Measurements from ENCODE around the gene CADM1.

CADM1 gene

DNA sequence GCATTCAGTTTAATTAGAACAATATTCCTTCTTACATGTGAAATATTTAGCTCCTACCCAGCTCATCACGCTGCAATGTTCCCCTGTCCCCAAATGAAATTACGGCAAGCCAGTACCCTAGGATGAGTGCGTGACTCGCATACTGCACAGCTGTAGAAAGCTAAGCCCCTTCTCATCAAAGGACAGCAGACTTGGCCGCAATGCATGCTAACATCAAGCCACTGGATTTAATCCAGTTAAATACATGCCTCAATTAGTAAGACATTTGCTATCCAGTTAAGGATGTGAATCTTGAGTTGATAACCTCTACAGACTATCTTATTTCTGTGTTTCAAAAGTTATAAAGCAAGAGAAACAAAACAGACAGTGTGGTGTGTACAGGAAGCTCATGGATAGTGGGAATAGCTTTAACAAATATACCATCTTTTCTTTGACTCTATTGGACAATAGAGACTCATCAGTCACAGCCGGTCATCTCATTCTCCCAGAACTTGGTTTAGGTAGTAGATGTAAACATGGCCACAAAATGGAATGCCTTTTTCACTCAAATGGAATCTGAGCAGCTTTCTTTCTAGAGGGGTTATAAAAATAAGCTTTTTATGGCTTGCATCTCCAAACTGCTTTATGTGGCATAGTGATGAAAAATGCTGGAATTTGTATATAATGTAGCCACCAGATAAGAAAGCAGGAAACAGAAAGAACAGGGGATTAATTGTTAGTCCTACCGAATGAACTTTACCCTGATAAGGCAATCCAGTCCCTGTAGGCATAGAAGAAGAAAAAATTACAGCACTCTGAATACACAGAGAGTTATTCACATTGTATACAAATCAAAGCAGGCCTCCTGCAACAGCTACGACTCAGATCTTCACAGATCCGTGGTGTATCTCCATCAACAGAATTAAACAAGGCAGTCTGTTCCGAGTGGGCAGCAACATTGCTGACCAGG, 224.1 kb downstream of the CADM1 start:
- no peak for DNase-seq (ENCODE audit: low read depth)

DNA sequence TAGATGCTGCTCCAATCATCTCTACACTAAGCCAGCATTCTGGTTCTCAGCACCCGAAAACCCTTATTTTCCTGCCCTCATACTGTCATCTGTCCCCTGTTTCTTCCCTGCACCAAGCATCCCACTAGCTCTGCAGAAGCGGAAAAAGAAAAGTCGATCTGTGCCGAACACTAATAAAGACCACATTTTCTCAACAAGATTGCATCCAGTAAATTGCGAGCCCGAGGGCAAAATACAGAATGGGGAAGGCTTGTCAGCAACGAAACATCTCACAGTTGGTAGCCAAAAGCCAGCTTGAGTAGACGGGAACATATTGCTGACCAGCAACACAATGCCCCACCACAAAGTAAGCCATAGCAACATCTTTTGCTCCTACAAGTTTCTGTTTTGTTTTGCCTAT, 227.4 kb downstream of the CADM1 start:
- DNase-seq (ENCODE audit: low read depth) = no peak

DNA sequence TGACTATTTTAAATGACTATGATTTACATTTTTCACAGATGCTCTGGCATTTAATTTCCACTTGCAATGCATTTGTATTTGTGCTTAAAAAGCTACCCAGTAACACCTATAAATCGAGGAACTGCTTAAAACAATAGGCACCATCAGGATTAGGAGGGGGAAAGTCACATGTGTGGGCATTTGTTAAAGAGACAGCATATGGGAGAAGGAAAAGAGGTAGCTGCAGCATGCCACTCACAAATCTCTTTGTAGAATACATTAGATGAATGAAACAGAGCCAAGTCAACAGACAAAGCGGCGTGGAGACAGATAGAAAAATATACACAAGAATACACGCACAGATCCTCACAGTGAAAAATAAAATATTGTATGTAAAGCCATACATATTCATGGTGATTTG, 228.0 kb downstream of the CADM1 start:
- no peak for DNase-seq (ENCODE audit: low read depth)

GRCh38 chr11:115275045-115275444, 229.2 kb downstream of the CADM1 start:
- no peak for DNase-seq (ENCODE audit: low read depth)

GRCh38 chr11:115272925-115273324, 231.3 kb downstream of the CADM1 start:
- no peak for DNase-seq (ENCODE audit: low read depth)

DNA sequence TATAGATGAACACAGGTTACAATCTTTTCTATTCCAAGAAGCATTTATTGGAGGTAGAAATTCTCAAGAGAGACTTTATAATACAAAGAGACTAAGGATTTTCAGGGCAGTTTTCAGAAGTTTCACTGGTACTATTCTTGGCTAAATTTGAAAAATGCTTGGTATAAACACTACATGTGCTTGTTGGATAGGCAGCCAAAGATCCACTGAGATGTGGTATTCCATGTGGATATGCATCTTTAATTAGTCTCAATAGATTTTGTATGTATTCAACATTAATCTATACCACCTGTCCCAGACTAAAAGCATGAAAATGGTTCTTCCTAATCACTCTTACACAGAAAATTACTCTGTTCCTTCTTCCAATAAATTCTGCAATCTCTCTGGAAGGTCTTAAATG, 232.6 kb downstream of the CADM1 start:
- DNase-seq (ENCODE audit: low read depth) = no peak

DNA sequence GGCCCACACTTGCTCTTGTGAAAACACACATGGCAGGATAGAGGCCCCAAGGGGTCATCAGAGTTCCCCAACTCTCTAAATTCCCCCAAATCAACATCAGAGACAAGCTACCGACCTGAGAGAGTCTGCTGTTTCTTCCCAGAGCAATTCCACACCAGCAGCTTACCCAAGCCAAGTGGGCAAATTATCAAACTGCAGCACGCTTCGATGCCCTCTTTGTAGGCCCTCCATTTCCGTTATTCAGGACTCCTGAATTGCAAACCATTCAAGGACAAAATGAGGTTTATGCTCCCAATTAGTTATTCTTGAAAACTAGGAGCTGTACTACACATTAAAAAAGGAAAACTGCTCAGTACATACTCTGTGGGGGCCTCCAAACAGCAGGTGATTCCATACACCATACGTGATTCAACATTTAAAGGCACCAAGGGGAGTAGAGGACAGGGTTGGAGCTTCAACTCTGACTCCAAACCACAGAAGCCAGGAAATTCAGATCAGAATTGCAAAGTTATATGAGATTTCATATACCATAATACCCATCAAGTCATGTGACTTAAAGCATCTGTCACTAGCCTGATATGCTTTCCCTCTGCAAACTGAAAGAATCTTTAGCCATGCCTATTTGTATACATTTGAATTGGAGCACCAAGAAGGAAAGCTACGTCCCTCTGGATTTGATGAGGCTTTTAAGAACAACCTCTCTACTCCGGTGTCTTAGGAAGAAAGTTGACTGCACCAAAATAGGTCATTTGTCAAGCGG, 234.8 kb downstream of the CADM1 start:
- no peak for DNase-seq (ENCODE audit: low read depth)

DNA sequence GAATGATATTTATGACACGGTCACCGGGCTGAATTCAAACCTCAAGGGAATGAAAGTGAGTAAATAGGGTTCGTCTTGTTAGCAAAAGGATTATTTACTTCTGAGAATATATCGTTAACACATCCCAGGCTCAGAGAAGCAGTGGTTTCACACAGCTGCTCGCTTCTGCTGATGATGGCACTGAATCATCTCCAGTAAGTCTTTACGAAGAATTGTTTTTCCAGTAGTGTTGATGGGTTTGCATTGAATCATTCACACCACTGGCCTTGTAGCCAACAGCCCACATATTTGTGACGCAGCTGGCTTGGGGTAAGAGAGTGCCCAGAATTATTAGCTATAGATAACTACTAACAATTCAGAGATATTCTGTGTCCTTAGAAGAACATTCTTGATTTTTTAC, 236.3 kb downstream of the CADM1 start:
- no peak for DNase-seq (ENCODE audit: low read depth)

DNA sequence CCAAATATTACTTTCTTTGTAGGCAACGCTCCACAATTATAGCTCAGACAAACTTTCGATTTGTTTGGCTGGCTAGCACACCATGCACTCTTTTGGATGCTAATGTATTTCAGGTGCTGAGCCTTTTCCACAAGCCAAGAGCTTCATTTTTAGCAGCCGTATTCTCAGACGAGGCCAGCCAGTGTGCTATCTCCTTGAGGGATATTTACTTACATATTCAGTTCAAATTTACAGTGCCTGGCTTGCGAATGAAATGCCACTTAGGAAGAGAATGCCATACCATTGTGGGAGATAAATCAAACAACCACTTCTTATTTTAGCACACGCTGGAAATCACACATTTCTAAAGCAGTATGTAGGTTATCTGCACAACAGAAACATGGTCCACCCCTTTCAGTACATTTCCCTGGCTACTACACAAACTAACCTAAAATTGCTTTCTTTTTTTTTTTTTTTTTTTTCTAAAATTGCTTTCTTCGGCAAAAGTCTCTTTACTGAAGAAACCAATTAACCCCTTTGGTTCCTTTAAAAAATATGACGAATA, 236.9 kb downstream of the CADM1 start:
- DNase-seq (ENCODE audit: low read depth) = no peak

GRCh38 chr11:115266066-115266639, 238.1 kb downstream of the CADM1 start:
- DNase-seq (ENCODE audit: low read depth) = no peak

DNA sequence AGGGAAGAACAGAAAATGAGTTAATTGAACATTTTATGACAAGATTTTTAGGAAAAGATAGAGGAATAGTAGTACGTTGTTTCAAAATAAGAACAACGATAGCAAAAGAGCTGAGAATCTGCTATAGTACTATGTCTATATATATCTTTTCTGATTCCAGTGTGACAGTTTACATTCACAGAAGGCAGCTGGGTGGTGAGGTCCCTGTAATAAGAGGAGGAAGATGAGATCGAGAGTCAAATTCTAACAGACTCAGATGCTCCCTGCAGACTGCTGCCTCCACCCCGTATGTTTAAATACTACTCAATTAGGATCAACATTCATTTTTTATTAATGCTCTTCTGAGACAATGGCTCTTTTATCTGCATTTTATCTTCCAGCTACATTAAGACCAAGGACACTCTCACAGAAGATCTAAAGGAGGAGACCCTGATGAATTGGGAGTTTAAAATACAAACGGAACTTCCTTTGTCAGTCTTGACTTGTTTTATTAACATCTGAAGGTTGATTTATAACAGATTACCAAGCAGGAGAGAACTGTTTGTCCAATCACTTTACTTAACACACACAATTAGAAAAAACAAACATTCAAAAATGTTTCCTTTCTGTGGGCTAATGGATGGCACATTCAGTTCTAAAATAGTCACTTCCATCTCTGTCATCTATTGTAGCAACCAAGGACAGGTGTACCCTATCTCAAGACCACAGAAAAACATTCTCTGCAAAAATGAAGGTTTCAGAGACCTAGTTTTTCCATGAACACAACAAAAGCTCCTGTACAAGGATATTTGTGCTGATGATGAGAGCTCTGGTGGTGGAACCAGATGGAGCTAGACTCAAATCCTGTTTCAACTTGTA, 240.2 kb downstream of the CADM1 start:
- DNase-seq (ENCODE audit: low read depth) = no peak

- no peak for DNase-seq (ENCODE audit: low read depth)
These were observed 246.0 kb downstream of the CADM1 start for GRCh38 chr11:115258216-115258615.

DNA sequence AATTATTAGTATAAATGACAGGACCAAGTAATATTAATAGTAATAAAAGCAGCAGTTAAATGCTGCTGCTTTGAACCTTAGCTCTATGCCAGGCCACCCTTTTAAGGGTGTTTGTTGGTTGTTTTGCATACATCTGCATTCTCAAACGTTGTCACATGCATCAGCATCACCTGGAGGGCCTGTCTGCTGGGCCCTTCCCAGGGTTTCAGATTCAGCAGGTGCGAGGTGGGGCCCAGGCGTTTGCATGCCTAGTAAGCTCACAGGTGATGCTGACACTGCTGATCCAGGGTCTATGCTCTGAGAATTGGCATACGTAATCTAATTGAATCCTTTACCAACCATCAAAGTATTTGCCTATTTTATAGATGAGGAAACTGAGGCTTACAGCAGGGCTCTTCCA, 246.5 kb downstream of the CADM1 start:
- DNase-seq (ENCODE audit: low read depth) = no peak

DNA sequence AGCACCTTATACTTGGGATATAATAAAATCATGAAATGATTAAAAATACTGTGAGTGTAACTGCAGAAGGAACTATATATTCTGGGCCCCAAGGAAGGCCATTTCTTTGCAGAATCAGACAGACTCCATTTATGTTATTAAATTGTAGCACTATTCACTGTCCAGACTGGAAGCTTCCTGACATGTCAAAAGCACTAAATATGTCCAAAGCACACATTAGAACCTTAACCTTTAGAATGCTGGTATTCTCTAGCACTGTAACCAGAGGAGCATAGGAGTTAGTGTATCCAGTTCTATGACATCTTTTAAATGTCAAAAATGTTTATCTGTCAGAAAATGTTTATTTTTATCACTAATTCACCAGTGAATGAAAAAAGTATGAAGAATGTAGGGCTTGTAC, 246.9 kb downstream of the CADM1 start:
- no peak for DNase-seq (ENCODE audit: low read depth)

DNA sequence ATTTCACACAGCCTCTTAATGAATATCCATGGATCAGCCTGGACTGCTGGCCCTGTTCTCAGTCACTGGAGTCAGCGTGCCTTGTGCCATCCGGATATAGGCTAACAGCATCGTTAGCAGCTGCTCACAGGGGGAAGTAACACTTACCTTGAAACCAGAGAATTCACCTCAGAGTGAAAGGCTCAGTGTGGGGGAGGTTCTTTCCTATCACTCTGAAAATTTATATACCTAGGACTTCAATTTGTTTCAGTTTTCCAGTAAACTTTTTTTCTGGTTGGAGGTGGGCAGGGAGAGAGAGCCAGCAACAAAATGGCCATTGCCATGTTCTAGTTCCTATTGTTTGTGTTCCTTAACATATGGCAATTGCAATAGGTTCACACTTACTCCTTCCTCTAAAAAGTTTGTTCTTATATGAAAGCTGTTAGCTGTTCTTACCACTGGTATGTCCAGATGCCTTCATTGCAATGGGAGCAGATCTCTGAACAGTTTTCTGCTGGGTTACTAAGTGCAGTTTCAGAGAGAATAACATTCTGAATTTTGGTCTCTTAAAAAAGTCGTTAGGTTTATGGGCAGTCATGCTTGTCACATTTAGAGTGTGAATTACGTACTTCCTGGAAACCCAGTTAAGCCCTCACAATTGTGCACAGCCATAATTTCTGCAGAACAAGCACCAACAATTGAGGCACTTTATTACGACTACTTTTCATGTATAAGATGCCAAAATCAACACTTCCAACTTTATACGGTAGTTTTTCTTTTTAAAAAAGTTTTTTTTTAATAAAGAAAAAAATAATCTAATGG, 247.6 kb downstream of the CADM1 start:
- DNase-seq (ENCODE audit: low read depth) = no peak

- DNase-seq (ENCODE audit: low read depth) = no peak
These were observed 249.0 kb downstream of the CADM1 start for GRCh38 chr11:115255006-115255762.

DNA sequence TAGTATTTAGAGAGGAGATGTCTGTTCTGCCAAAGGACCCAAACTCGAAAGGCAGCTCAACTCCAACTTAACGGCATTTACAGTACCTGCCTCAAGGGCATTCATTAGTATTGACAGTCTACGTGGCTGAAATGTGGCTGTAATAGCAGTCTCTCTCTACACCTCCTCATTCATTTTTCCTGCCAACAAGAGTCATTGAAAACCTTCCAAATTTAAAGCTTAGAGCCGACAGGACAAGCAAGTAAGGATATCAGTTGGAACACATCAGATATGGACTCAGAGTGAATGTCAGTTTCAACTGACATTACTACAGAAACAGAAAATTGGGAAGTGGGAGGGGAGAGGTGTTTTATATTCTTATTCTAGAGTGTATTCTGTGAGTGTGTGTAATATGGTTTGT, 253.1 kb downstream of the CADM1 start:
- no peak for DNase-seq (ENCODE audit: low read depth)

DNA sequence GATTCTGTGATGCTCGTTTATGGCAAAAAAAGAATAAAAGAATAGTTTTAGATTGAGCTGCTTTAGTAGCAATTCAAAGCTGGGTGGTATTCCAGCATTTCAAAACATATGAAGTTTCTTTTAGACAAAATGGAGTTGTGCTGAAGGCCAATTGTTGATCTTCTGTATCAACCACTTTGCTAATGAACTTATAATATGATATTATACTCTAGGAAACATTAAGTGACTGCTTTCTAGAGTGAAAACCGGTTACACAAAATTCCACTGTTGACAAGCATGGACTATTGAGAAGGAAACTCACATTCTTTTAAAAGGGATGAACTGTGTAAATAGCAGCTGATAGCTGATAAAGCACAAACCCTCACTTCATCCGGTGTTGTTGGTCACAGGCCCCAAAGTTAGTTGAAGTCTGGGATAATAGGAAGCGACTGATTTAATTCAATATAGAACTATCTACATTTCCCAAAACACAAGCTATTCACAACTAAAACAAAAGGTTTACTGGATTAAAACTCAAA, 255.1 kb downstream of the CADM1 start:
- DNase-seq (ENCODE audit: low read depth) = no peak

DNA sequence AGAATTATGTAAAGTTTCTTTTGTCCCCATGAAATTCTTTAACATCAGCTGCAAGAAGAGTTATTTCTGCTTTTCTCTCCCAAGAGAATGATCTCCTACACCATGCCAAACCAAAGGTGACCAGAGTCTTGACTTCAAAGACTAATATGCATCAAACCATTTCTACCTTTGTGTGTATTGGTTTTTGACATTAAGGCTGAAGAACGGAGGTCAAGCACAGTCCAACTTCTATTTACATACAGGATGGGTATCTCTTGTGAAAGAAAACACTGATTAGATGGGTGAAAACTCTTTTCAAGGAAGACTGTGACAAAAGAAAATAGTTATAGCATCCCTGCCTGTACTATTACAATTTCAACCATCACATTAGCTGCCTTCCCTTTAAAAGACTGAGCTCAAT, 256.3 kb downstream of the CADM1 start:
- no peak for DNase-seq (ENCODE audit: low read depth)

- no peak for DNase-seq (ENCODE audit: low read depth)
These were observed 256.9 kb downstream of the CADM1 start for GRCh38 chr11:115247361-115247760.

All from stimulated activated CD8-positive, alpha-beta memory T cell treated with anti-CD3 and anti-CD28 coated beads, Interleukin-7, amount 100 ng/mL, for 24 hours (primary cell).